Measurements from ENCODE around the gene MOCOS. TPM values are rescaled to one million over a fixed set of nuclear protein-coding genes. Genes with fewer than 3 reads are reported as not detected.

Gene MOCOS
- total and polyA plus RNA-seq, 2 of the 8 experiments (the other 6 are each of a cell fraction or from before 2014, with no cell fraction given) = 4.7 to 5.8 TPM

DNA sequence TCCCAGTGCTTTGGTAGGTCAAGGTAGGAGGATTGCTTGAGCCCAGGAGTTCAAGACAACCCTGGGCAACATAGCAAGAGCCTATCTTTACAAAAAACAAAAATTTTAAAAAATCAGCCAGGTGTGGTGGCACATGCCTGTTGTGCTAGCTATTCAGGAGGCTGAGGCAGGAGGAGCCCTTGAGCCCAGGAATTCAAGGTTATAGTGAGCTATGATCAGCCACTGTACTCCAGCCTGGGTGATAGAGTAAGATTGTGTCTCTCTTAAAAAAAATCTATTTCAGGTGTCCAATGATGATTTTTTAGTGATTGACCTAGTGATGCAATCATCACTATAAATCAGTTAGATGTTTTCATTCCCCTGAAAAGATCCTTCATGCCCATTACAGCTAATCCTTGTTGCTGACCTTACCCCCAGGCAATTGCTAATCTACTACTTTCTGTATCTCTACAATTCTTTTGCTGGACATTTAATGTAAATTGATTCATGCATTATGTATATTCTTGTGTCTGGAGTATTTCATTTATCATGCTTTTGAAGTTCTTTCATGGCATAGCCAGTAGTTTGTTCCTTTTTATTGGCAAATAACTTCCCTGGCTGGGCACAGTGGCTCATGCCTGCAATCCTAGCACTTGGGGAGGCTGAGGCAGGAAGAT is 10.3 kb downstream of the MOCOS start (continued):
- TF ChIP-seq, protein P1, sequence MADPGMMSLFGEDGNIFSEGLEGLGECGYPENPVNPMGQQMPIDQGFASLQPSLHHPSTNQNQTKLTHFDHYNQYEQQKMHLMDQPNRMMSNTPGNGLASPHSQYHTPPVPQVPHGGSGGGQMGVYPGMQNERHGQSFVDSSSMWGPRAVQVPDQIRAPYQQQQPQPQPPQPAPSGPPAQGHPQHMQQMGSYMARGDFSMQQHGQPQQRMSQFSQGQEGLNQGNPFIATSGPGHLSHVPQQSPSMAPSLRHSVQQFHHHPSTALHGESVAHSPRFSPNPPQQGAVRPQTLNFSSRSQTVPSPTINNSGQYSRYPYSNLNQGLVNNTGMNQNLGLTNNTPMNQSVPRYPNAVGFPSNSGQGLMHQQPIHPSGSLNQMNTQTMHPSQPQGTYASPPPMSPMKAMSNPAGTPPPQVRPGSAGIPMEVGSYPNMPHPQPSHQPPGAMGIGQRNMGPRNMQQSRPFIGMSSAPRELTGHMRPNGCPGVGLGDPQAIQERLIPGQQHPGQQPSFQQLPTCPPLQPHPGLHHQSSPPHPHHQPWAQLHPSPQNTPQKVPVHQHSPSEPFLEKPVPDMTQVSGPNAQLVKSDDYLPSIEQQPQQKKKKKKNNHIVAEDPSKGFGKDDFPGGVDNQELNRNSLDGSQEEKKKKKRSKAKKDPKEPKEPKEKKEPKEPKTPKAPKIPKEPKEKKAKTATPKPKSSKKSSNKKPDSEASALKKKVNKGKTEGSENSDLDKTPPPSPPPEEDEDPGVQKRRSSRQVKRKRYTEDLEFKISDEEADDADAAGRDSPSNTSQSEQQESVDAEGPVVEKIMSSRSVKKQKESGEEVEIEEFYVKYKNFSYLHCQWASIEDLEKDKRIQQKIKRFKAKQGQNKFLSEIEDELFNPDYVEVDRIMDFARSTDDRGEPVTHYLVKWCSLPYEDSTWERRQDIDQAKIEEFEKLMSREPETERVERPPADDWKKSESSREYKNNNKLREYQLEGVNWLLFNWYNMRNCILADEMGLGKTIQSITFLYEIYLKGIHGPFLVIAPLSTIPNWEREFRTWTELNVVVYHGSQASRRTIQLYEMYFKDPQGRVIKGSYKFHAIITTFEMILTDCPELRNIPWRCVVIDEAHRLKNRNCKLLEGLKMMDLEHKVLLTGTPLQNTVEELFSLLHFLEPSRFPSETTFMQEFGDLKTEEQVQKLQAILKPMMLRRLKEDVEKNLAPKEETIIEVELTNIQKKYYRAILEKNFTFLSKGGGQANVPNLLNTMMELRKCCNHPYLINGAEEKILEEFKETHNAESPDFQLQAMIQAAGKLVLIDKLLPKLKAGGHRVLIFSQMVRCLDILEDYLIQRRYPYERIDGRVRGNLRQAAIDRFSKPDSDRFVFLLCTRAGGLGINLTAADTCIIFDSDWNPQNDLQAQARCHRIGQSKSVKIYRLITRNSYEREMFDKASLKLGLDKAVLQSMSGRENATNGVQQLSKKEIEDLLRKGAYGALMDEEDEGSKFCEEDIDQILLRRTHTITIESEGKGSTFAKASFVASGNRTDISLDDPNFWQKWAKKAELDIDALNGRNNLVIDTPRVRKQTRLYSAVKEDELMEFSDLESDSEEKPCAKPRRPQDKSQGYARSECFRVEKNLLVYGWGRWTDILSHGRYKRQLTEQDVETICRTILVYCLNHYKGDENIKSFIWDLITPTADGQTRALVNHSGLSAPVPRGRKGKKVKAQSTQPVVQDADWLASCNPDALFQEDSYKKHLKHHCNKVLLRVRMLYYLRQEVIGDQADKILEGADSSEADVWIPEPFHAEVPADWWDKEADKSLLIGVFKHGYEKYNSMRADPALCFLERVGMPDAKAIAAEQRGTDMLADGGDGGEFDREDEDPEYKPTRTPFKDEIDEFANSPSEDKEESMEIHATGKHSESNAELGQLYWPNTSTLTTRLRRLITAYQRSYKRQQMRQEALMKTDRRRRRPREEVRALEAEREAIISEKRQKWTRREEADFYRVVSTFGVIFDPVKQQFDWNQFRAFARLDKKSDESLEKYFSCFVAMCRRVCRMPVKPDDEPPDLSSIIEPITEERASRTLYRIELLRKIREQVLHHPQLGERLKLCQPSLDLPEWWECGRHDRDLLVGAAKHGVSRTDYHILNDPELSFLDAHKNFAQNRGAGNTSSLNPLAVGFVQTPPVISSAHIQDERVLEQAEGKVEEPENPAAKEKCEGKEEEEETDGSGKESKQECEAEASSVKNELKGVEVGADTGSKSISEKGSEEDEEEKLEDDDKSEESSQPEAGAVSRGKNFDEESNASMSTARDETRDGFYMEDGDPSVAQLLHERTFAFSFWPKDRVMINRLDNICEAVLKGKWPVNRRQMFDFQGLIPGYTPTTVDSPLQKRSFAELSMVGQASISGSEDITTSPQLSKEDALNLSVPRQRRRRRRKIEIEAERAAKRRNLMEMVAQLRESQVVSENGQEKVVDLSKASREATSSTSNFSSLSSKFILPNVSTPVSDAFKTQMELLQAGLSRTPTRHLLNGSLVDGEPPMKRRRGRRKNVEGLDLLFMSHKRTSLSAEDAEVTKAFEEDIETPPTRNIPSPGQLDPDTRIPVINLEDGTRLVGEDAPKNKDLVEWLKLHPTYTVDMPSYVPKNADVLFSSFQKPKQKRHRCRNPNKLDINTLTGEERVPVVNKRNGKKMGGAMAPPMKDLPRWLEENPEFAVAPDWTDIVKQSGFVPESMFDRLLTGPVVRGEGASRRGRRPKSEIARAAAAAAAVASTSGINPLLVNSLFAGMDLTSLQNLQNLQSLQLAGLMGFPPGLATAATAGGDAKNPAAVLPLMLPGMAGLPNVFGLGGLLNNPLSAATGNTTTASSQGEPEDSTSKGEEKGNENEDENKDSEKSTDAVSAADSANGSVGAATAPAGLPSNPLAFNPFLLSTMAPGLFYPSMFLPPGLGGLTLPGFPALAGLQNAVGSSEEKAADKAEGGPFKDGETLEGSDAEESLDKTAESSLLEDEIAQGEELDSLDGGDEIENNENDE (IDR thresholded peaks at IDR 0.05; ENCODE audit: insufficient replicate concordance, low read length) = no peak

All from H1 (cell line).